ENCODE measurements around the gene SMU1.
A peak's percentile ranks its signal among the peaks of the same experiment; 100 is the strongest.

SMU1 gene

GRCh38 chr9:33076046-33077004 lies at the start of gene SMU1:
Gene SMU1 (minus strand): TSS chr9:33076674. CDS start chr9:33076608, 66 bp downstream.
- Histone ChIP-seq H3K27ac (ENCODE audit: low read length) (no peak within 1 kb of the TSS), H3K27me3 (ENCODE audit: control insufficient read depth, insufficient read depth, low read length) (no peaks in the 10 kb centered on the region), H3K9me3 (ENCODE audit: control insufficient read depth, insufficient read depth, low read length) (no peaks in the 10 kb centered on the region), H3K36me3 (ENCODE audit: control insufficient read depth, insufficient read depth, low read length) (peaks cover 2% of the 10 kb centered on the region; the same call in 1 of the 2 replicates), H3K4me3 (ENCODE audit: low read length) (peak within 1 kb of the TSS; percentile 43), H3K4me1 (ENCODE audit: control insufficient read depth, insufficient read depth, low read length) (no peaks in the 10 kb centered on the region)
- peak; percentile 92 for DNase-seq (ENCODE audit: low read depth, low spot score)
- WGBS (ENCODE audit: insufficient coverage, insufficient read length) = no CpG with 5 or more reads among the region's 53 CpGs

- Histone ChIP-seq H3K4me3 (ENCODE audit: low read length) (no peak overlapping the region), H3K27me3 (ENCODE audit: control insufficient read depth, insufficient read depth, low read length) (no peaks in the 10 kb centered on the region), H3K27ac (ENCODE audit: low read length) (no peak overlapping the region), H3K36me3 (ENCODE audit: control insufficient read depth, insufficient read depth, low read length) (no peaks in the 10 kb centered on the region), H3K4me1 (ENCODE audit: control insufficient read depth, insufficient read depth, low read length) (no peaks in the 10 kb centered on the region), H3K9me3 (ENCODE audit: control insufficient read depth, insufficient read depth, low read length) (no peaks in the 10 kb centered on the region)
- no peak for DNase-seq (ENCODE audit: low read depth, low spot score)
- no CpG with 5 or more reads among the region's 3 CpGs for WGBS (ENCODE audit: insufficient coverage, insufficient read length)
Observed at GRCh38 chr9:33125461-33125860, 49.0 kb upstream of the SMU1 start.

GRCh38 chr9:33124751-33125381 lies 48.4 kb upstream of the SMU1 start:
- Histone ChIP-seq H3K9me3 (ENCODE audit: control insufficient read depth, insufficient read depth, low read length) (no peaks in the 10 kb centered on the region), H3K27me3 (ENCODE audit: control insufficient read depth, insufficient read depth, low read length) (no peaks in the 10 kb centered on the region), H3K27ac (ENCODE audit: low read length) (no peak overlapping the region), H3K36me3 (ENCODE audit: control insufficient read depth, insufficient read depth, low read length) (no peaks in the 10 kb centered on the region), H3K4me1 (ENCODE audit: control insufficient read depth, insufficient read depth, low read length) (no peaks in the 10 kb centered on the region), H3K4me3 (ENCODE audit: low read length) (no peak overlapping the region)
- no CpG with 5 or more reads among the region's 9 CpGs for WGBS (ENCODE audit: insufficient coverage, insufficient read length)
- no peak for DNase-seq (ENCODE audit: low read depth, low spot score)

- WGBS (ENCODE audit: insufficient coverage, insufficient read length) = no CpG with 5 or more reads among the region's 5 CpGs
- DNase-seq (ENCODE audit: low read depth, low spot score) = no peak
- Histone ChIP-seq H3K36me3 (ENCODE audit: control insufficient read depth, insufficient read depth, low read length) (no peaks in the 10 kb centered on the region), H3K9me3 (ENCODE audit: control insufficient read depth, insufficient read depth, low read length) (no peaks in the 10 kb centered on the region), H3K27ac (ENCODE audit: low read length) (no peak overlapping the region), H3K27me3 (ENCODE audit: control insufficient read depth, insufficient read depth, low read length) (no peaks in the 10 kb centered on the region), H3K4me3 (ENCODE audit: low read length) (no peak overlapping the region), H3K4me1 (ENCODE audit: control insufficient read depth, insufficient read depth, low read length) (no peaks in the 10 kb centered on the region)
Observed at GRCh38 chr9:33124046-33124445, 47.6 kb upstream of the SMU1 start.

GRCh38 chr9:33123407-33124031 lies 47.0 kb upstream of the SMU1 start:
- Histone ChIP-seq H3K36me3 (ENCODE audit: control insufficient read depth, insufficient read depth, low read length) (no peaks in the 10 kb centered on the region), H3K9me3 (ENCODE audit: control insufficient read depth, insufficient read depth, low read length) (no peaks in the 10 kb centered on the region), H3K27me3 (ENCODE audit: control insufficient read depth, insufficient read depth, low read length) (no peaks in the 10 kb centered on the region), H3K4me3 (ENCODE audit: low read length) (no peak overlapping the region), H3K27ac (ENCODE audit: low read length) (no peak overlapping the region), H3K4me1 (ENCODE audit: control insufficient read depth, insufficient read depth, low read length) (no peaks in the 10 kb centered on the region)
- no CpG with 5 or more reads among the region's 8 CpGs for WGBS (ENCODE audit: insufficient coverage, insufficient read length)
- DNase-seq (ENCODE audit: low read depth, low spot score) = no peak

- Histone ChIP-seq H3K36me3 (ENCODE audit: control insufficient read depth, insufficient read depth, low read length) (no peaks in the 10 kb centered on the region), H3K27me3 (ENCODE audit: control insufficient read depth, insufficient read depth, low read length) (no peaks in the 10 kb centered on the region), H3K27ac (ENCODE audit: low read length) (no peak overlapping the region), H3K4me1 (ENCODE audit: control insufficient read depth, insufficient read depth, low read length) (no peaks in the 10 kb centered on the region), H3K9me3 (ENCODE audit: control insufficient read depth, insufficient read depth, low read length) (no peaks in the 10 kb centered on the region), H3K4me3 (ENCODE audit: low read length) (no peak overlapping the region)
- WGBS (ENCODE audit: insufficient coverage, insufficient read length) = no CpG with 5 or more reads among the region's 1 CpG
- no peak for DNase-seq (ENCODE audit: low read depth, low spot score)
Observed at GRCh38 chr9:33120620-33121019, 44.1 kb upstream of the SMU1 start.

GRCh38 chr9:33117796-33118195 lies 41.3 kb upstream of the SMU1 start:
- H3K4me1 ChIP-seq (ENCODE audit: control insufficient read depth, insufficient read depth, low read length) = no peaks in the 10 kb centered on the region
- no peak for DNase-seq (ENCODE audit: low read depth, low spot score)
- H3K4me3 ChIP-seq (ENCODE audit: low read length) = no peak overlapping the region

GRCh38 chr9:33117306-33117705 lies 40.8 kb upstream of the SMU1 start:
- WGBS (ENCODE audit: insufficient coverage, insufficient read length) = no CpG with 5 or more reads among the region's 1 CpG
- no peaks in the 10 kb centered on the region for H3K9me3 ChIP-seq (ENCODE audit: control insufficient read depth, insufficient read depth, low read length)
- H3K27me3 ChIP-seq (ENCODE audit: control insufficient read depth, insufficient read depth, low read length) = no peaks in the 10 kb centered on the region
- no peaks in the 10 kb centered on the region for H3K36me3 ChIP-seq (ENCODE audit: control insufficient read depth, insufficient read depth, low read length)
- no peak overlapping the region for H3K4me3 ChIP-seq (ENCODE audit: low read length)
- no peak overlapping the region for H3K27ac ChIP-seq (ENCODE audit: low read length)
- DNase-seq (ENCODE audit: low read depth, low spot score) = no peak
- H3K4me1 ChIP-seq (ENCODE audit: control insufficient read depth, insufficient read depth, low read length) = no peaks in the 10 kb centered on the region

More at GRCh38 chr9:33117796-33118195, 41.3 kb upstream of the SMU1 start:
- Histone ChIP-seq H3K9me3 (ENCODE audit: control insufficient read depth, insufficient read depth, low read length) (no peaks in the 10 kb centered on the region), H3K27me3 (ENCODE audit: control insufficient read depth, insufficient read depth, low read length) (no peaks in the 10 kb centered on the region), H3K36me3 (ENCODE audit: control insufficient read depth, insufficient read depth, low read length) (no peaks in the 10 kb centered on the region), H3K27ac (ENCODE audit: low read length) (no peak overlapping the region)
- no CpG with 5 or more reads among the region's 4 CpGs for WGBS (ENCODE audit: insufficient coverage, insufficient read length)

- no CpG with 5 or more reads among the region's 2 CpGs for WGBS (ENCODE audit: insufficient coverage, insufficient read length)
- no peak for DNase-seq (ENCODE audit: low read depth, low spot score)
- Histone ChIP-seq H3K36me3 (ENCODE audit: control insufficient read depth, insufficient read depth, low read length) (no peaks in the 10 kb centered on the region), H3K9me3 (ENCODE audit: control insufficient read depth, insufficient read depth, low read length) (no peaks in the 10 kb centered on the region), H3K27me3 (ENCODE audit: control insufficient read depth, insufficient read depth, low read length) (no peaks in the 10 kb centered on the region), H3K4me1 (ENCODE audit: control insufficient read depth, insufficient read depth, low read length) (no peaks in the 10 kb centered on the region), H3K27ac (ENCODE audit: low read length) (no peak overlapping the region), H3K4me3 (ENCODE audit: low read length) (no peak overlapping the region)
Observed at GRCh38 chr9:33116860-33117259, 40.4 kb upstream of the SMU1 start.

GRCh38 chr9:33114746-33115145 lies 38.3 kb upstream of the SMU1 start:
- WGBS (ENCODE audit: insufficient coverage, insufficient read length) = no CpG with 5 or more reads among the region's 3 CpGs
- H3K4me1 ChIP-seq (ENCODE audit: control insufficient read depth, insufficient read depth, low read length) = no peaks in the 10 kb centered on the region
- H3K9me3 ChIP-seq (ENCODE audit: control insufficient read depth, insufficient read depth, low read length) = no peaks in the 10 kb centered on the region
- no peaks in the 10 kb centered on the region for H3K27me3 ChIP-seq (ENCODE audit: control insufficient read depth, insufficient read depth, low read length)
- H3K36me3 ChIP-seq (ENCODE audit: control insufficient read depth, insufficient read depth, low read length) = no peaks in the 10 kb centered on the region
- H3K27ac ChIP-seq (ENCODE audit: low read length) = no peak overlapping the region
- H3K4me3 ChIP-seq (ENCODE audit: low read length) = no peak overlapping the region
- no peak for DNase-seq (ENCODE audit: low read depth, low spot score)
